Astrocyte of the cerebellum (primary cell): Measurements from ENCODE around the gene ASMT.
"Not testable (repeated sequence)": the region's sequence is repeated elsewhere in the genome, so short reads cannot be mapped to it uniquely, and the experiment has no call there.

ENCODE experiments used
- DNase-seq: peaks from one replicate; pipeline ENCODE4 v3.0.0-alpha.2; 2011; ENCODE audit warnings: low read depth
- H3K4me3 ChIP-seq: 2 replicates; pipeline ENCODE4 v1.5.1; 2011; ENCODE audit warnings: mild to moderate bottlenecking, low read depth, low read length, moderate library complexity
- CTCF ChIP-seq: IDR thresholded peaks from 2 replicates; pipeline ENCODE4 v1.5.1; 2012; ENCODE audit warnings: low read length, low read depth, moderate library complexity, mild to moderate bottlenecking; ENCODE audit errors: missing control alignments
- in situ Hi-C: cut with HindIII; loops from 2 replicates; pipeline ENCODE4 v1.10.0; 2017; ENCODE audit warnings: low sequenced_read_pairs

ASMT gene

GRCh38 chrX:1612641-1613286, 2.1 kb upstream of the ASMT start:
- H3K4me3 ChIP-seq = no peak overlapping the region
- in situ Hi-C loops = no loop called here
- no peak for TF ChIP-seq CTCF
- no peak for DNase-seq

GRCh38 chrX:1618689-1619088, 3.8 kb downstream of the ASMT start:
- DNase-seq = no peak
- TF ChIP-seq CTCF = no peak
- in situ Hi-C loops = no loop called here
- no peak overlapping the region for H3K4me3 ChIP-seq

GRCh38 chrX:1623691-1624090, 8.8 kb downstream of the ASMT start:
- TF ChIP-seq CTCF = no peak
- in situ Hi-C loops = no loop called here
- no peak overlapping the region for H3K4me3 ChIP-seq

DNA sequence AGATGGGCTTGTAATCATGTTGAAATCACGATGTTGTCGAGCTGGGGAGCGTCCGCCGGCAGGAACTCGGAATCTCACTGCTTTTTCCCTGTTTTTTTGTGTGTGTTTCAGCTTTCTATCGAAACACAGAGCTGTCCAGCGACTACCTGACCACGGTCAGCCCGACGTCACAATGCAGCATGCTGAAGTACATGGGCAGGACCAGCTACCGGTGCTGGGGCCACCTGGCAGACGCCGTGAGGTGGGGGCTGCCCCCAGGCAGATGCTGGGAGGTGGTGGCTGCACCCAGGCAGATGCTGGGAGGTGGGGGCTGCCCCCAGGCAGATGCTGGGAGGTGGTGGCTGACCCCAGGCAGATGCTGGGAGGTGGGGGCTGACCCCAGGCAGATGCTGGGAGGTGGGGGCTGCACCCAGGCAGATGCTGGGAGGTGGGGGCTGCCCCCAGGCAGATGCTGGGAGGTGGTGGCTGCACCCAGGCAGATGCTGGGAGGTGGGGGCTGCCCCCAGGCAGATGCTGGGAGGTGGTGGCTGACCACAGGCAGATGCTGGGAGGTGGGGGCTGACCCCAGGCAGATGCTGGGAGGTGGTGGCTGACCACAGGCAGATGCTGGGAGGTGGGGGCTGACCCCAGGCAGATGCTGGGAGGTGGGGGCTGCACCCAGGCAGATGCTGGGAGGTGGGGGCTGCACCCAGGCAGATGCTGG, 9.4 kb downstream of the ASMT start:
- H3K4me3 ChIP-seq, DNase-seq, in situ Hi-C loops: not testable (repeated sequence)

More at GRCh38 chrX:1623691-1624090, 8.8 kb downstream of the ASMT start:
- no peak for DNase-seq

GRCh38 chrX:1624861-1625215, 10.0 kb downstream of the ASMT start:
- DNase-seq, H3K4me3 ChIP-seq, in situ Hi-C loops: not testable (repeated sequence)

- TF ChIP-seq CTCF = no peak
- no peak for DNase-seq
- in situ Hi-C loops = no loop called here
- no peak overlapping the region for H3K4me3 ChIP-seq
Observed at GRCh38 chrX:1629244-1629643, 14.4 kb downstream of the ASMT start.

- no peak for TF ChIP-seq CTCF
- no peak for DNase-seq
- H3K4me3 ChIP-seq = no peak overlapping the region
- in situ Hi-C loops = no loop called here
Observed at GRCh38 chrX:1646009-1646408, 31.1 kb downstream of the ASMT start.
